Cardiac fibroblast (primary cell): ENCODE results near the gene APOO.

ENCODE experiments used
- DNase-seq, 2 donors: peaks; one replicate each; pipeline versions ENCODE4 v3.0.0 to v3.0.0-alpha.2; 2010; ENCODE audit warnings: low read depth in 2 of 2
- H3K4me3 ChIP-seq, 2 donors: replicated peaks in 1 of 2; 1 replicate in 1 of 2; 2 replicates in 1 of 2; pipeline ENCODE4 v1.5.1; 2011; ENCODE audit warnings: low read depth in 2 of 2, low read length in 2 of 2, mild to moderate bottlenecking in 2 of 2, moderate library complexity in 1 of 2
- TF ChIP-seq, protein P1 (sequence below): IDR thresholded peaks from one replicate; pipeline ENCODE4 v1.5.1; 2011; ENCODE audit warnings: low read depth, mild to moderate bottlenecking, low read length, inconsistent platforms

Gene APOO

GRCh38 chrX:23851544-23851943 lies 56.2 kb downstream of the APOO start:
- TF ChIP-seq, protein P1, sequence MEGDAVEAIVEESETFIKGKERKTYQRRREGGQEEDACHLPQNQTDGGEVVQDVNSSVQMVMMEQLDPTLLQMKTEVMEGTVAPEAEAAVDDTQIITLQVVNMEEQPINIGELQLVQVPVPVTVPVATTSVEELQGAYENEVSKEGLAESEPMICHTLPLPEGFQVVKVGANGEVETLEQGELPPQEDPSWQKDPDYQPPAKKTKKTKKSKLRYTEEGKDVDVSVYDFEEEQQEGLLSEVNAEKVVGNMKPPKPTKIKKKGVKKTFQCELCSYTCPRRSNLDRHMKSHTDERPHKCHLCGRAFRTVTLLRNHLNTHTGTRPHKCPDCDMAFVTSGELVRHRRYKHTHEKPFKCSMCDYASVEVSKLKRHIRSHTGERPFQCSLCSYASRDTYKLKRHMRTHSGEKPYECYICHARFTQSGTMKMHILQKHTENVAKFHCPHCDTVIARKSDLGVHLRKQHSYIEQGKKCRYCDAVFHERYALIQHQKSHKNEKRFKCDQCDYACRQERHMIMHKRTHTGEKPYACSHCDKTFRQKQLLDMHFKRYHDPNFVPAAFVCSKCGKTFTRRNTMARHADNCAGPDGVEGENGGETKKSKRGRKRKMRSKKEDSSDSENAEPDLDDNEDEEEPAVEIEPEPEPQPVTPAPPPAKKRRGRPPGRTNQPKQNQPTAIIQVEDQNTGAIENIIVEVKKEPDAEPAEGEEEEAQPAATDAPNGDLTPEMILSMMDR, result no peak
- no peak overlapping the region for H3K4me3 ChIP-seq
- DNase-seq, result no peak

DNA sequence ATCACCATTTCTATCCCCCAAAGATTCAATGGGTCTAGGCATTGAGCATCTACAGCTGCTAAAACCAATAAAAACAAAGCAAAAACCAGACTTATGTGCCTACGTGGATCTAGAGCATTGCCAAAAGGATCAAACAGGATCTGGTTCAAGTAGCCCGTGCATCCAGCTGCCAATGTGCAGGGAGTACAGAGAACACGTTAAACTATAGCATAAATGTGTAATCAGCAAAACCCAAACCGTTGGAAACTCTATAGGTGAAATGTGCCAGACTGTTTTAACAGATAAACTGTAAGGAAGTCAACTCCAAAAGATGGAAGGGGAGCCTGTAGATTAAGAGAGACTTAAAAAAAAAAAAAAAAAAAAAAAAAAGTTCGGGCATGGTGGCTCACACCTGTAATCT lies 58.5 kb downstream of the APOO start:
- TF ChIP-seq, protein P1, result no peak
- no peak for DNase-seq

GRCh38 chrX:23845351-23845817 lies 62.4 kb downstream of the APOO start:
- peak in 1 of 2 donors; percentile 49 for DNase-seq
- H3K4me3 ChIP-seq, result no peak overlapping the region
- TF ChIP-seq, protein P1, result no peak

More for the DNA sequence above, 58.5 kb downstream of the APOO start:
- no peak overlapping the region for H3K4me3 ChIP-seq

GRCh38 chrX:23844502-23845138 lies 63.1 kb downstream of the APOO start:
- TF ChIP-seq, protein P1, result no peak
- no peak overlapping the region for H3K4me3 ChIP-seq
- peak in 1 of 2 donors; percentile 22 for DNase-seq

GRCh38 chrX:23841847-23842522 lies 65.8 kb downstream of the APOO start:
- TF ChIP-seq, protein P1, result no peak
- DNase-seq, result no peak
- H3K4me3 ChIP-seq, result no peak overlapping the region

- no peak overlapping the region for H3K4me3 ChIP-seq
- TF ChIP-seq, protein P1, result no peak
- DNase-seq, result no peak
These were observed 67.1 kb downstream of the APOO start for GRCh38 chrX:23840674-23841073.

- DNase-seq, result no peak
- no peak overlapping the region for H3K4me3 ChIP-seq
- TF ChIP-seq, protein P1, result no peak
These were observed 68.8 kb downstream of the APOO start for GRCh38 chrX:23838953-23839352.
